ENCODE measurements around the gene LEF1. TPM values are rescaled to one million over a fixed set of nuclear protein-coding genes. Genes with fewer than 3 reads are reported as not detected.

The LEF1 gene
- total RNA-seq, 2 donors from 2014 or later: 130 to 175 TPM

GRCh38 chr4:108193886-108194672 is 25.3 kb upstream of the LEF1 start:
- H3K9me3 Mint-ChIP-seq: no peaks in the 10 kb centered on the region
- no peaks in the 10 kb centered on the region for H3K27me3 Mint-ChIP-seq (ENCODE audit: low read depth)
- no peak overlapping the region for H3K4me3 Mint-ChIP-seq
- H3K4me1 Mint-ChIP-seq (ENCODE audit: low read depth): peaks cover 18% of the 10 kb centered on the region
- no peak overlapping the region for H3K27ac Mint-ChIP-seq
- no peaks in the 10 kb centered on the region for H3K36me3 Mint-ChIP-seq (ENCODE audit: insufficient read depth in 2 of 2)
- no peak for ATAC-seq (replicated peaks in 1 of 2)
- DNase-seq: no peak

GRCh38 chr4:108192935-108193334 is 24.2 kb upstream of the LEF1 start:
- peak overlapping the region; percentile 38 for H3K27ac Mint-ChIP-seq
- DNase-seq (no peak), ATAC-seq (replicated peaks in 1 of 2) (no peak)
- H3K4me1 Mint-ChIP-seq (ENCODE audit: low read depth): peaks cover 18% of the 10 kb centered on the region
- no peak overlapping the region for H3K4me3 Mint-ChIP-seq
- H3K27me3 Mint-ChIP-seq (ENCODE audit: low read depth): no peaks in the 10 kb centered on the region
- H3K36me3 Mint-ChIP-seq (ENCODE audit: insufficient read depth in 2 of 2): no peaks in the 10 kb centered on the region
- no peaks in the 10 kb centered on the region for H3K9me3 Mint-ChIP-seq

DNA sequence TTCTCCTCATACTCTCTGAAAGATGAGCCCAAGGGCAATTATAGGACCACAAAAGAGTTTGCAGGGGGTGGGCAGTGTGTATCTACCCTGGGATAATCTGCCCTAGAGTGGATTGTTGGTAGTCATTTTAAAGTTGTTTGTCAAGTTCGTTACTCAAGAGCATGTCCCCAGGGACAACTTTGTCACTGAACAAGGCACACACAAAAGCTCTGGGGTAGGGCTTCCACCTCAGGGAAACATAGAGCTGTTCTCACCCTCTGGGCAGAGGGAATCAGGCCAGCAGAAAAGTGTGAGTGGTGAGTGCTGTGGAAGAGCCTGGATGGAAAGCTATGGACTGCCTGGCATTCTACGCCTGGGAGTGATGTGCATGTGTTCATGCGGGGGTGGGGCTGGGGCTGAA is 23.3 kb upstream of the LEF1 start:
- Mint-ChIP-seq H3K4me1 (ENCODE audit: low read depth) (peaks cover 18% of the 10 kb centered on the region), H3K27me3 (ENCODE audit: low read depth) (no peaks in the 10 kb centered on the region), H3K4me3 (no peak overlapping the region), H3K27ac (no peak overlapping the region), H3K9me3 (no peaks in the 10 kb centered on the region), H3K36me3 (ENCODE audit: insufficient read depth in 2 of 2) (no peaks in the 10 kb centered on the region)
- DNase-seq: no peak
- no peak for ATAC-seq (replicated peaks in 1 of 2)

DNA sequence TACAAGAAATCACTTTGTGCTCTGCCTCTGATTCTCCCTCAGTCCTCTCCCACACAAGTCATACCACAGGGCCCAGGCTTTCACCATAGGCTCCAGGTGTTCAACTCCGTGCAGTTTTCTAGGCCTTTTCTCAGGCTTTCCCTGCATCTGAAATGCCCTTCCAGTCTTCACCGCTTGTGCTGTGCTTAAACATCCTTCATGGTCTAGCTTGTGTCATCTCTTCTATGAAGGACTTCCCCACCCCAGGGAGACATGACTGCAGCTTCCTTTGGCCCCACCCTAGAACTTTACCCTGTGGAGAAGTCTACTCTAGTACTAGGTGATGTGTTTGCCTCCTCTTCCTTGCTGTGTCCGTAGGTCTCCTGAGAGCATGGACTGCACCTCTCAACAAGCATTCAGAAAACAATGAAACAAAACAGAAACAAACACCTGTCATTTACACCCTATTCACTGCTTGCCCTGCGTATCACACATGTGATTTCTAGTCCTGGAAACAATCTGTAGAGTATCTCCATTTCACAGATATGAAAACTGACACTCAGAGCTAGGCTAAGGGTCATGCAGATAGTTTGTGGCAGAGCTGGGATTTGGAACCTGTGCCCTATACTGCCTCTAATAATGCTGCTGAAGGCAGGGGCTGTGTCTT is 22.7 kb upstream of the LEF1 start:
- DNase-seq (no peak), ATAC-seq (replicated peaks in 1 of 2) (peak; percentile 44 to 46)
- Mint-ChIP-seq H3K9me3 (no peaks in the 10 kb centered on the region), H3K36me3 (ENCODE audit: insufficient read depth in 2 of 2) (no peaks in the 10 kb centered on the region), H3K4me1 (ENCODE audit: low read depth) (peaks cover 18% of the 10 kb centered on the region), H3K27me3 (ENCODE audit: low read depth) (no peaks in the 10 kb centered on the region), H3K27ac (peak overlapping the region; percentile 25), H3K4me3 (peak overlapping the region; percentile 10 to 19)

DNA sequence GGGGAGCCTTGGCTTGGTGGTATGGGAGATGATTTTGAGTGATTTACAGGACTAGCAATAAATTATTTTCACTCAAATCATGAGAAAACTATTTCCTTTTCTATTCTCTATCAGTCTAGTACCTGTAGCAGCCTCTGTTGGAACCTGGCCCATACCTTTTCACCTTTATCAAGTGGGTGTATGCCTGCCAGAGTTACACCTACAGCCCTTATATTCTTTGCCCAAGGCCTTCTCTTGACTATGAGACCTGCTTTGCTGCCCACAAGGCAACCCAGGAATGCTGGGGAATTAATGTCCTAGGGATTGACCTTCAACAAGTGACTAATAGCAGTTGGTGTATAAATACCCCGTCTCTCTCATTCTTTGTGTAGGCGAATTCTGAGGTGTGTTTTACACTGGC is 20.0 kb upstream of the LEF1 start:
- no peak overlapping the region for H3K27ac Mint-ChIP-seq
- DNase-seq: no peak
- H3K4me1 Mint-ChIP-seq (ENCODE audit: low read depth): peaks cover 23% of the 10 kb centered on the region
- H3K4me3 Mint-ChIP-seq: no peak overlapping the region
- H3K9me3 Mint-ChIP-seq: no peaks in the 10 kb centered on the region
- H3K27me3 Mint-ChIP-seq (ENCODE audit: low read depth): no peaks in the 10 kb centered on the region
- no peak for ATAC-seq (replicated peaks in 1 of 2)
- H3K36me3 Mint-ChIP-seq (ENCODE audit: insufficient read depth in 2 of 2): no peaks in the 10 kb centered on the region

DNA sequence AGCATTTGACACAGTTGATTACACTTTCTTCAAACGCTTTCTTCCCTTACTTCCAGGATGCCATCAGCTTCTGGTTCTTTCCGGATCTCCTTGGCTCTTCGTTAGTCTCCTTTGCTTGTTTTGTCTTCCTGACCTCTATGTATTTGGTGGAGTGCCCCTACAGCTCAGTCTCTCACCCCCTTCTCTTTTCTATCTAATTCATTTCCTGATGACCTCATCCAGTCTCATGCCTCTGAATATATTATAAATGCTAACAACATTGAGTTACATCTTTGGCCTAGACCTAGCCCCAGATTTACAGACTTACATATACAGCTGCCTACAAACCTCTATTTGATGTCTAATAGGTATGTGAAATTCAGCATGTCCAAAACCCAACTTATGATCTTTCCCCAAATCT is 16.5 kb upstream of the LEF1 start:
- H3K36me3 Mint-ChIP-seq (ENCODE audit: insufficient read depth in 2 of 2): no peaks in the 10 kb centered on the region
- H3K4me1 Mint-ChIP-seq (ENCODE audit: low read depth): peaks cover 4% of the 10 kb centered on the region
- H3K9me3 Mint-ChIP-seq: no peaks in the 10 kb centered on the region
- no peak overlapping the region for H3K27ac Mint-ChIP-seq
- no peaks in the 10 kb centered on the region for H3K27me3 Mint-ChIP-seq (ENCODE audit: low read depth)
- DNase-seq (no peak), ATAC-seq (replicated peaks in 1 of 2) (no peak)
- no peak overlapping the region for H3K4me3 Mint-ChIP-seq

DNA sequence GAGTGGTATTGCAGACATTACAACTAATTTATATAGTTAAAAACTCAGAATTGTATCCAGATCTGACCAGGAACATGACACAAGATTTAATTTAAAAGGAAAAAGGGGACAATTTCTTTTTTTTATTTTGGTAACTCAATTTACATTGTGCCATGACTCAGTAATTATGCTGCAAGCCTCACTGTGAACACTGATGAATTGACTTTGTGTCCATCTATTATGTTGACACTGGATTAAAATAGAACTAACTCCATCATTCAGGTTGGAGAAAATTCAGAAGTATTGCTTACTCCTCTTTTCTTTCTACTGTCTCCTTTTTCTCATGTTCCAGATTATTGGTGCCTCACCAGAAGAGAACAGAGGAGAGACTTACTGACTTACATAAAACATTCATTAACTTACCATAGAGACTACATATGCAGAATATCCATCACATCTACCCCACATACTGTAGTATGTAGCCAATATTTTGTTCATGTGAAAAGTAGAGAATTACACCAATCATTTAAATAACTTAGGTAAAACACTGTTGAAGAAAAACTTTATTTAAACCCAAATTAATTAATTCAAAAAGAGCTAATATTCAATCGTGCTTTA is 15.8 kb upstream of the LEF1 start:
- Mint-ChIP-seq H3K27me3 (ENCODE audit: low read depth) (no peaks in the 10 kb centered on the region), H3K27ac (no peak overlapping the region), H3K36me3 (ENCODE audit: insufficient read depth in 2 of 2) (no peaks in the 10 kb centered on the region), H3K9me3 (no peaks in the 10 kb centered on the region), H3K4me1 (ENCODE audit: low read depth) (peaks cover 4% of the 10 kb centered on the region), H3K4me3 (no peak overlapping the region)
- no peak for ATAC-seq (replicated peaks in 1 of 2)
- no peak for DNase-seq

DNA sequence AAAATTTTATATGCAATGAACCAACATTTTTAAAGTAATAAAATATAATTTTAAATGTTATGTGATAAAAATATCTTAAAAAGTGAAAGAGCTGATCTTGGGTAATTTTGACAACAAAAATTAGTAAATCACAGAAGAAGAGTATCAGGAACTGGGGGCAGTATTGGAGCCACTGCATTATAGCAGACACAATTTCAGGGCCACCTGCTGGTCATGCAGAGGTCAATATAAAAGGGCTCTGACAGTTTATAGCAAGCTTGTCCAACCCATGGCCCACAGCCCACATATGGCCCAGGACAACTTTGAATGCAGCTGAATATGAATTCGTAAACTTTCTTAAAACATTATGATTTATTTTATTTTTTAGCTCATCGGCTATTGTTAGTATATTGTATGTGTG is 13.0 kb upstream of the LEF1 start:
- no peaks in the 10 kb centered on the region for H3K27me3 Mint-ChIP-seq (ENCODE audit: low read depth)
- H3K36me3 Mint-ChIP-seq (ENCODE audit: insufficient read depth in 2 of 2): peaks cover 0 to 4% of the 10 kb centered on the region in 2 donors
- H3K4me1 Mint-ChIP-seq (ENCODE audit: low read depth): peaks cover 4% of the 10 kb centered on the region
- no peak overlapping the region for H3K4me3 Mint-ChIP-seq
- no peak for DNase-seq
- ATAC-seq (replicated peaks in 1 of 2): no peak
- no peak overlapping the region for H3K27ac Mint-ChIP-seq
- no peaks in the 10 kb centered on the region for H3K9me3 Mint-ChIP-seq

DNA sequence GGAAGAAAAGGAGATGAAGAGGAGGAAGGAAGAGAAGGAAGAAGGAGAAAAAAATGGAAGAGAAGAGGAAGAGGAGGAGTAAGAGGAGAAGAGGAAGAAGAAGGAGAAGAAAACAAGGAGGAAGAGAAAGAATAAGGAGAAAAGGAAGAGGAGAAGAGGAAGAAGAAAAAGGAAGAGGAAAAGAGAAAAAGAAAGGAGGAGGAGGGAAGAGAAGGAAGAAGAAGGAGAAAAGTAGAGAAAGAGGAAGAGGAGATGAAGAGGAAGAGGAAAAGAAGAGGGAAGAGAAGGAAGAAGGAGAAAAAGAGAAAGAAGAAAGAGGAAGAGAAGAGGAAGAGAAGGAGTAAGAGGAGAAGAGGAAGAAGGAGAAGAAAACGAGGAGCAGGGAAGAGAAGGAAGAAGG is 11.8 kb upstream of the LEF1 start:
- Mint-ChIP-seq H3K27ac (no peak overlapping the region), H3K4me3 (no peak overlapping the region), H3K36me3 (ENCODE audit: insufficient read depth in 2 of 2) (peaks cover 2 to 6% of the 10 kb centered on the region in 2 donors), H3K4me1 (ENCODE audit: low read depth) (peaks cover 12% of the 10 kb centered on the region), H3K9me3 (no peaks in the 10 kb centered on the region), H3K27me3 (ENCODE audit: low read depth) (no peaks in the 10 kb centered on the region)
- DNase-seq: no peak
- no peak for ATAC-seq (replicated peaks in 1 of 2)

GRCh38 chr4:108175966-108176365 is 7.2 kb upstream of the LEF1 start:
- Mint-ChIP-seq H3K4me3 (no peak overlapping the region), H3K4me1 (ENCODE audit: low read depth) (peaks cover 36% of the 10 kb centered on the region), H3K36me3 (ENCODE audit: insufficient read depth in 2 of 2) (peaks cover 2 to 10% of the 10 kb centered on the region in 2 donors), H3K27ac (no peak overlapping the region), H3K27me3 (ENCODE audit: low read depth) (no peaks in the 10 kb centered on the region), H3K9me3 (no peaks in the 10 kb centered on the region)
- no peak for DNase-seq
- ATAC-seq (replicated peaks in 1 of 2): no peak

GRCh38 chr4:108174856-108175255 is 6.1 kb upstream of the LEF1 start:
- ATAC-seq (replicated peaks in 1 of 2): no peak
- H3K4me3 Mint-ChIP-seq: peak overlapping the region in 1 of 2 donors; percentile 100
- H3K27ac Mint-ChIP-seq: no peak overlapping the region
- H3K9me3 Mint-ChIP-seq: no peaks in the 10 kb centered on the region
- DNase-seq: no peak
- H3K36me3 Mint-ChIP-seq (ENCODE audit: insufficient read depth in 2 of 2): peaks cover 2 to 10% of the 10 kb centered on the region in 2 donors
- H3K27me3 Mint-ChIP-seq (ENCODE audit: low read depth): no peaks in the 10 kb centered on the region
- H3K4me1 Mint-ChIP-seq (ENCODE audit: low read depth): peaks cover 47% of the 10 kb centered on the region

DNA sequence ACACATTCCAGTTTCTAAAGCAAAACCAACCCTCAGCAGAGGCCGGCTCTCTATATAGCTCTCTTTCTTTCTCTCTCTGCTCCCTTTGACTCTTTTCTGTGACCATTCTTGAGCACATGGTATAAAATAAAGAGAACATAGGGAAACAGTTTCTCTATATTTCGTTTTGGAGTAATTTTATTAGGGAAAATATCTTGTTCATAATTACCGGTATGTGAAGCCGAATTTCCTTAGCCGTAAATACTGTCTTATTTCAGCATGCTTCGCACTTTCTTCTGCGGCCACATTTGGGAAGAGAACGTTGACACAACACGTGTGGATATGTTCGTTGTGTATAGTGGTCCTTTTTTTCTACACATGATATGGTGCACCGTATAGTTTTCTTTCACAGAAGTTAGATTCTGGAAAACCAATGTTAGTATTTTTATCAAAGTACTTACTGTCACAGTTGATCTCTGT is 4.9 kb upstream of the LEF1 start:
- peaks cover 8% of the 10 kb centered on the region for H3K27me3 Mint-ChIP-seq (ENCODE audit: low read depth)
- DNase-seq: no peak
- peak overlapping the region; percentile 100 for H3K4me3 Mint-ChIP-seq
- H3K9me3 Mint-ChIP-seq: no peaks in the 10 kb centered on the region
- no peak for ATAC-seq (replicated peaks in 1 of 2)
- H3K4me1 Mint-ChIP-seq (ENCODE audit: low read depth): peaks cover 59% of the 10 kb centered on the region
- peaks cover 4 to 10% of the 10 kb centered on the region in 2 donors for H3K36me3 Mint-ChIP-seq (ENCODE audit: insufficient read depth in 2 of 2)
- peak overlapping the region; percentile 94 for H3K27ac Mint-ChIP-seq

GRCh38 chr4:108172753-108173598 is 4.2 kb upstream of the LEF1 start:
- Mint-ChIP-seq H3K4me1 (ENCODE audit: low read depth) (peaks cover 59% of the 10 kb centered on the region), H3K27ac (peak overlapping the region; percentile 94), H3K9me3 (no peaks in the 10 kb centered on the region), H3K4me3 (peak overlapping the region; percentile 100), H3K36me3 (ENCODE audit: insufficient read depth in 2 of 2) (peaks cover 4 to 11% of the 10 kb centered on the region in 2 donors), H3K27me3 (ENCODE audit: low read depth) (peaks cover 8% of the 10 kb centered on the region)
- peak; percentile 73 to 78 for DNase-seq
- peak; percentile 54 to 56 for ATAC-seq (replicated peaks in 1 of 2)

All from activated T-cell treated with anti-CD3 and anti-CD28 coated beads, Interleukin-2, amount 50 U/mL, for 72 hours (primary cell).